GM13976 (cell line): Measurements from ENCODE around the gene ASGR1.
A peak's percentile ranks its signal among the peaks of the same experiment; 100 is the strongest.

Experiments
- DNase-seq: peaks from one replicate; pipeline ENCODE4 v3.0.0; 2012; ENCODE audit warnings: low spot score
- in situ Hi-C: fragments of 300-500 bp; cut with MboI; formaldehyde crosslinking; loops from one replicate; pipeline ENCODE4 v1.12.0; 2022; ENCODE audit warnings: low sequenced_read_pairs, mixed read lengths, inconsistent platforms; ENCODE audit not compliant: unreplicated experiment
- TF ChIP-seq, protein P1 (sequence below): IDR thresholded peaks from 2 replicates; pipeline ENCODE4 v1.5.1; 2012; ENCODE audit warnings: borderline replicate concordance, mild to moderate bottlenecking; ENCODE audit not compliant: insufficient read depth; ENCODE audit errors: extremely low read depth, missing control alignments, control extremely low read depth

ASGR1 gene

DNA sequence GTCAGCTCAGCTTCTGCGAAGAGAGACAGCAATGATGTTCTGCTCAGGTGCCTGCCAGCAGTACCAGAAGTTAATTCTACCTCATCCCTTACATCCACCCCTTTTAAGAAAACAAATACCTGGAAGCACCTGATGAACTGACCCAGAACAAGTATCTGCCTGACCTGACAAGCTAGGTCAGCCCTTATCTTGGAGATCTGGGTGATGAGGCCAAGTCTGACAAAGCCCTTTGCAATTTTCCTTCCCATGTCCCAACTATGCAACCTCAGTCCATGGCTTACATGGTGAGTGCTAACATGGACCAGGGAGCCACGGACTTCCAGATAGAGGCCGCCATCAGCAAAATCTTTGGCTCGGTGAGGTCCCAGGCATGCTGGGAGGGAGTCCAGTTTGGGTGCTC, 44.2 kb upstream of the ASGR1 start:
- in situ Hi-C loops = no loop called here
- no peak for DNase-seq
- TF ChIP-seq, protein P1, sequence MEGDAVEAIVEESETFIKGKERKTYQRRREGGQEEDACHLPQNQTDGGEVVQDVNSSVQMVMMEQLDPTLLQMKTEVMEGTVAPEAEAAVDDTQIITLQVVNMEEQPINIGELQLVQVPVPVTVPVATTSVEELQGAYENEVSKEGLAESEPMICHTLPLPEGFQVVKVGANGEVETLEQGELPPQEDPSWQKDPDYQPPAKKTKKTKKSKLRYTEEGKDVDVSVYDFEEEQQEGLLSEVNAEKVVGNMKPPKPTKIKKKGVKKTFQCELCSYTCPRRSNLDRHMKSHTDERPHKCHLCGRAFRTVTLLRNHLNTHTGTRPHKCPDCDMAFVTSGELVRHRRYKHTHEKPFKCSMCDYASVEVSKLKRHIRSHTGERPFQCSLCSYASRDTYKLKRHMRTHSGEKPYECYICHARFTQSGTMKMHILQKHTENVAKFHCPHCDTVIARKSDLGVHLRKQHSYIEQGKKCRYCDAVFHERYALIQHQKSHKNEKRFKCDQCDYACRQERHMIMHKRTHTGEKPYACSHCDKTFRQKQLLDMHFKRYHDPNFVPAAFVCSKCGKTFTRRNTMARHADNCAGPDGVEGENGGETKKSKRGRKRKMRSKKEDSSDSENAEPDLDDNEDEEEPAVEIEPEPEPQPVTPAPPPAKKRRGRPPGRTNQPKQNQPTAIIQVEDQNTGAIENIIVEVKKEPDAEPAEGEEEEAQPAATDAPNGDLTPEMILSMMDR = no peak

DNA sequence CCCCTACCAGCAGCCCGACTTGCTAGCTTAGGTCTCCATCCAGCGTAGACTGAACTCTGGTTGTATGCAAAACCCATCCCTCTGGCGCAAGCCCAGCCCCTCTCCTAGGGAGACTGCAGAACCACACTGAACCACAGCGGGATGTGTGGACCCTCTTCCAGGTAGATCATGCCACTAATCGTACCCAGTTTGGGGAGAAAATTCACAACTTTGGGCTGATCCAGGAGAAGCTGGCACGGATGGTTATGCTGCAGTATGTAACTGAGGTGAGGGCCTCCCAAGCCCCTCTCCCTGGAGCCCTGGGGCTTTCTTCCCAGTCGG, 43.8 kb upstream of the ASGR1 start:
- DNase-seq = no peak
- in situ Hi-C loops = no loop called here
- TF ChIP-seq, protein P1 = no peak

DNA sequence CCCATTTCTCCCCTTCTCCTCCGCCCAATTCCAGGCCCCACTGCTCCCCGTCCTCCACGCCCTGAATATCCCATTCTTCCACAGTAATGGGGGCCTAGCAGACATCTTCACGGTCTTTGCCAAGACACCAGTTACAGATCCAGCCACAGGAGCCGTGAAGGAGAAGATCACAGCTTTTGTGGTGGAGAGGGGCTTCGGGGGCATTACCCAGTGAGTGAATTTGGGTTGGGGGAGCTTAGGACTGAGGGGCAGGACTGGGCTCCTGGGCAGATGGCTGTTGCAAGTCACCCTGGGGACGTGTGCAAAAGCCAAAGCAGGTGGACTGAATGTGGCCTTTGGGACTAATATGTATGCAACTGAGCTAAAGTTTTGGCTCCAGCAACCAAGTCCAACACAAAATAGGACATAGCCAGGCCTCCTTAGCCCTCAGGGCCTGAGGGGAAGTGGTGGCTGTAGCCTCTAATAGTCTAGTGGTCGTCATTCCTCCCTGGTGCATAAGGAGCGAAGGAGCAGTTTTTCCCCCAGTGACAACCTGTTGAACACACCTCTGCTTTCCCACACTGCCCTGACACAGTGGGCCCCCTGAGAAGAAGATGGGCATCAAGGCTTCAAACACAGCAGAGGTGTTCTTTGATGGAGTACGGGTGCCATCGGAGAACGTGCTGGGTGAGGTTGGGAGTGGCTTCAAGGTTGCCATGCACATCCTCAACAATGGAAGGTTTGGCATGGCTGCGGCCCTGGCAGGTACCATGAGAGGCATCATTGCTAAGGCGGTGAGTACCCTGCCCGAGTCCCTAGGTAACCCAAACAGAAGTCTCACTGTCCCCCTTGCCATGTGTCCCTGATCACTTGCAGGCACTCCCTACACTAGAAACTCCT, 43.2 kb upstream of the ASGR1 start:
- TF ChIP-seq, protein P1 = no peak
- no peak for DNase-seq
- in situ Hi-C loops = no loop called here

DNA sequence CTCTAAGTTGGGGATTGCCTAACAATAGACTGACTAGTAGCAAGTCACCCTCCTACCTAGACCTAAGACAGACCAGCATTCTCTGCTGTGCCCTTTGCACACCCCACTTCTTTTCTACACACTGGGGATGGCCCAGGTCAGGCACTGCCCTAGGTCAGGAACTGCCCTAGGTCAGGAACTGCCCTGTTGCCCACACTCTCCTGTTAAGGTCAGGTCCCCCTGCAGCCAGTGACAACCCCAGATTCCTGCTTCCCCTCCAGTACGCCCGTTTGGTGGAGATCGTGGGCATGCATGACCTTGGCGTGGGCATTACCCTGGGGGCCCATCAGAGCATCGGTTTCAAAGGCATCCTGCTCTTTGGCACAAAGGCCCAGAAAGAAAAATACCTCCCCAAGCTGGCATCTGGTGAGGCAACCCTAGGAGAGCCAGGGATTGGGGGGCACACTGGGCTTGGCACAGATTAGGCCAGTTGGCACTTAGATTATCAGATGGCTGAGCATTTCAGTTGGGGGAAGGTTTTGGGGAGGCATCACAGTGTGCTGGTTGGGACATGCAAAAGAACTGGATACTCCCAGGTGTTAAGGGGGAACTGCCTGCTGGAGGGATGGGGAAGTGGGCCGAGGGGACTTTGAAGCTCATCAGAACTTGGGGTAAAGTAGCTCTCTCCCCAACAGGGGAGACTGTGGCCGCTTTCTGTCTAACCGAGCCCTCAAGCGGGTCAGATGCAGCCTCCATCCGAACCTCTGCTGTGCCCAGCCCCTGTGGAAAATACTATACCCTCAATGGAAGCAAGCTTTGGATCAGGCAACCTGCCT, 42.3 kb upstream of the ASGR1 start:
- TF ChIP-seq, protein P1 = no peak
- DNase-seq = no peak
- in situ Hi-C loops = no loop called here

DNA sequence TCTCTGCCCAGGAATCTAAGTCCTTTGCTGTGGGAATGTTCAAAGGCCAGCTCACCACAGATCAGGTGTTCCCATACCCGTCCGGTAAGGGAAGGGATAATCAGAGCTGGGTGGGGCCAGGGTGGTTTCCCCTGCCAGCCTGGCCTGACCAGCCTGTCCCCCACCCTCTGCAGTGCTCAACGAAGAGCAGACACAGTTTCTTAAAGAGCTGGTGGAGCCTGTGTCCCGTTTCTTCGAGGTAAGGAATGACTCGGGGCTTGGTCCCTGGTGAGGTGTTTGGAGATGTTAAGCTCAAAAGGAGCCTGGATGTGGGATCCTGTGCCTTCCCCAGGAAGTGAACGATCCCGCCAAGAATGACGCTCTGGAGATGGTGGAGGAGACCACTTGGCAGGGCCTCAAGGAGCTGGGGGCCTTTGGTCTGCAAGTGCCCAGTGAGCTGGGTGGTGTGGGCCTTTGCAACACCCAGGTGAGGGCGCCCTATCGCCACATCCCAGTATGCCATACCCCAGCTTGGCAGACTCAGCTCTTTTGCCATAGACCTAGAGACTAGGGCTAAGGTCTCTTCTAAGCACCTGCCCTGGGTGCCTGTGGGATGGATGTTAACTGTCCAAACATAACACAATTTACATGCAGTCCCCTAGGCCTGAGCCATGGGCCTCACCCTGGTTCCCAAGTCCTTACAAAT, 41.6 kb upstream of the ASGR1 start:
- in situ Hi-C loops = no loop called here
- TF ChIP-seq, protein P1 = peak; percentile 62
- peak; percentile 64 for DNase-seq

DNA sequence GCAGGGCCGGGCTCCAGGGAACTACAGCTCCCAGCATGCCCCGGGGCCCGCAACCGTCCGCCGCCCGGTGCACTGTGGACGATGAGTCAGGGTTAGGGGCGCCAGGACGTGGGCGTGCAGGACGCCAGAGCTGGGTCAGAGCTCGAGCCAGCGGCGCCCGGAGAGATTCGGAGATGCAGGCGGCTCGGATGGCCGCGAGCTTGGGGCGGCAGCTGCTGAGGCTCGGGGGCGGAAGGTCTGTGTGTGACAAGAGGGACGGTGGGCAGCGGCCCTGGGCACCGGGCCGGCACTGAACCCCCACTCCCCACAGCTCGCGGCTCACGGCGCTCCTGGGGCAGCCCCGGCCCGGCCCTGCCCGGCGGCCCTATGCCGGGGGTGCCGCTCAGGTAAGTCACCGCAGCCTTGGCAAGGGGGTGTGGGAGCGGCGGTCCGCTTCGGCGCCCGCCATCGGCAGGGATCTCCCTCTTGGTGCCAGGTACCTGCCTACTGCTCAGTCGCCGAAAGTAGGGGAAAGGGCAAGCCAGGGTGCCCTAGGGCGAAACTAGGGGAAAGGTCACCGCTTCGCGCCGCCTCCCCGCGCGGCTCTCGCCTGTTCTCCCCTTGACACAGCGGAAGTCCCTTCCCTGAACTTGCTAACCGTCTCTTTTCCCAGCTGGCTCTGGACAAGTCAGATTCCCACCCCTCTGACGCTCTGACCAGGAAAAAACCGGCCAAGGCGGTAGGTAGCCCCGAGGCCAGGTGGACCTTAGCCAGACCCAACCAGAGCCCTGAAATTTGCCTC, 40.8 kb upstream of the ASGR1 start, which contains the start of the genes ACADVL and DLG4:
TSS of gene ACADVL (plus strand) at position 127 of the 781 bp plus-strand sequence. CDS start at position 174, 47 bp downstream.
TSS of gene DLG4 (minus strand) at position 25 of the 781 bp plus-strand sequence.
- DNase-seq = peak; percentile 93
- TF ChIP-seq, protein P1 = no peak
- in situ Hi-C loops = no loop called here
